H1 (cell line): Measurements from ENCODE around the gene KRTAP12-4. TPM values are rescaled to one million over a fixed set of nuclear protein-coding genes. Genes with fewer than 3 reads are reported as not detected.

Experiments used
- EP300 ChIP-seq, 2 experiments: IDR thresholded peaks; 1 replicate in 1 of 2; 2 replicates in 1 of 2; pipeline ENCODE4 v1.6.1; 2011 to 2012; ENCODE audit warnings: low read depth in 2 of 2, low read length in 2 of 2, mild to moderate bottlenecking in 2 of 2, borderline replicate concordance in 1 of 2, inconsistent platforms in 1 of 2, moderate library complexity in 1 of 2
- EZH2 ChIP-seq: fragments of 200-600 bp; sonication (generic); IDR thresholded peaks from 2 replicates; pipeline ENCODE4 v1.7.1; 2012; ENCODE audit warnings: low read depth, mild to moderate bottlenecking, moderate library complexity, low read length, inconsistent platforms; ENCODE audit not compliant: severe bottlenecking
- KDM1A ChIP-seq: fragments of 200-600, 300-600 bp; sonication (generic); IDR thresholded peaks from 2 replicates; pipeline ENCODE4 v1.7.1; 2016; ENCODE audit warnings: mild to moderate bottlenecking, low read length, borderline replicate concordance
- KDM5A ChIP-seq: fragments of 200-600 bp; IDR thresholded peaks from 2 replicates; pipeline ENCODE4 v1.7.1; 2012; ENCODE audit warnings: mild to moderate bottlenecking, low read length, inconsistent platforms, mixed read lengths
- PHF8 ChIP-seq: fragments of 200-600 bp; sonication (generic); conservative IDR thresholded peaks from 2 replicates; pipeline ENCODE4 v1.7.1; 2012; ENCODE audit warnings: low read depth, mild to moderate bottlenecking, inconsistent platforms, low read length, moderate library complexity
- SIX5 ChIP-seq: IDR thresholded peaks from 2 replicates; pipeline ENCODE4 v1.6.1; 2011; ENCODE audit warnings: mild to moderate bottlenecking, low read depth, low read length
- TAF1 ChIP-seq: IDR thresholded peaks from 2 replicates; pipeline ENCODE4 v1.6.1; 2011; ENCODE audit warnings: mild to moderate bottlenecking, low read depth, low read length
- polyA plus RNA-seq, 7 experiments: library from polyadenylated mRNA; depleted of rRNA in 3 of 7; stranded (reverse) in 5 of 7; unstranded in 2 of 7; fragments of >200 nt in 5 of 7; fragments of 200-250 nt in 2 of 7; gene quantifications; 1 replicate in 5 of 7; 2 replicates in 1 of 7; 4 replicates in 1 of 7; pipeline versions ENCODE4 v1.2.1 to v1.2.3, GENCODE V29; 2011 to 2013; ENCODE audit warnings: missing spikeins in 2 of 7, mixed read lengths in 2 of 7
- total RNA-seq: library from RNA; stranded (reverse); fragmentation: NEBNext Ultra II Directional; extraction: Animal tissue kit (Norgen Biotek cat#: 25700); gene quantifications from 2 replicates; pipeline ENCODE4 v1.2.1, GENCODE V29; 2021
- TF ChIP-seq, protein P1 (sequence below): IDR thresholded peaks from 2 replicates; pipeline ENCODE4 v1.6.1; 2011; ENCODE audit warnings: low read length, improper control_type of control experiment

The KRTAP12-4 gene
- total and polyA plus RNA-seq, 2 of the 8 experiments (the other 6 are each of a cell fraction or from before 2014, with no cell fraction given), result not detected

- no peak for TF ChIP-seq EP300 (IDR thresholded peaks at IDR 0.05; ENCODE audit: borderline replicate concordance in 1 of 2, low read depth in 2 of 2, low read length in 2 of 2)
- TF ChIP-seq, protein P1, sequence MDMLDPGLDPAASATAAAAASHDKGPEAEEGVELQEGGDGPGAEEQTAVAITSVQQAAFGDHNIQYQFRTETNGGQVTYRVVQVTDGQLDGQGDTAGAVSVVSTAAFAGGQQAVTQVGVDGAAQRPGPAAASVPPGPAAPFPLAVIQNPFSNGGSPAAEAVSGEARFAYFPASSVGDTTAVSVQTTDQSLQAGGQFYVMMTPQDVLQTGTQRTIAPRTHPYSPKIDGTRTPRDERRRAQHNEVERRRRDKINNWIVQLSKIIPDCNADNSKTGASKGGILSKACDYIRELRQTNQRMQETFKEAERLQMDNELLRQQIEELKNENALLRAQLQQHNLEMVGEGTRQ, result no peak
- TF ChIP-seq KDM5A, result no peak
- no peak for TF ChIP-seq PHF8
- TF ChIP-seq EZH2, result no peak
- TF ChIP-seq SIX5, result no peak
- TF ChIP-seq TAF1, result no peak
- no peak for TF ChIP-seq KDM1A
Measured at GRCh38 chr21:44612669-44613229, 41.7 kb downstream of the KRTAP12-4 start (continued).
